Activated CD8-positive, alpha-beta memory T cell treated with anti-CD3 and anti-CD28 coated beads, Interleukin-2, amount 50 U/mL, for 1 hour (primary cell): Measurements from ENCODE around the gene DDX11.
"Not testable (repeated sequence)": the region's sequence is repeated elsewhere in the genome, so short reads cannot be mapped to it uniquely, and the experiment has no call there.

Experiments
- DNase-seq: peaks from one replicate; pipeline ENCODE4 v3.0.0-alpha.2; 2020; ENCODE audit errors: extremely low read depth

DDX11 gene

DNA sequence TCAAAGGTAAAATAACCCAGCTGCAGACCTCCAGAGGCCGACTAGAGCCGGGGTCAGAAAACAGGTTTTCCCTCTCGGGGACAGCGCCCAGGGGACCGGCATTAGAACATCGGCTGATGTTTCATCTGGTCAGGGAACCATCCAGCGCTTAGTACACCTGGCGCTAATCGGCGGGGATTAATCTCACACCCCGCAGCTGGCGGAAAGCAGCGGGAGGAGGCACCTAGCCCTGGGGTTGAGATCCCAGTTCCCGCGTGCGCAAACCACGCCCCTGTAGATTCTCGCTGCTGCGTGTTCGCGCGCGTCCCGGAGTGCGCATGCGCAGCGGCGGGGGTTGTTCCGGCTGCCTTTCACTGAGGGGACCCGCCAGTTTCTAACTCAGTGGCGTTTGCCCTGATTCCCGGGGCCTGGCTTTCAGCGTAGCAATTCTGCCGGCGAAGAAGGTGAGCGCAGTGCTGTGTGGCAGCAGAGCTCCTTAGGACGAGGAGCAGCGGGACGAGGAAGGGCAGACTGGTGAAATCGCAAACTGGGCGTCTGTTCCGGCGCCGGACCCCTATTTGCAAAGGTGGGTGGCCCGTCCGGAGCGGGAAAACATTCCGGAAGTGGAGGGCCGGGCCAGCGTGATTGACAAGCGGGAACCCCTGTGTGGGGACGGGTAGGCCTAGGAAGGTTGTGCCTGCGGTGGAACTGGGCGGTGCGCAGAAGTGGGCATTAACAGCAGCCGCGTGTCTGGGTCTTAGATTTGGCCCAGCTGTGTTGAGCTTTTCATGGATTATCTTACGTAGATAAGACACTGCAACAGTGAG lies at the start of gene DDX11:
TSS of gene DDX11 (plus strand) at position 334 of the 806 bp plus-strand sequence. CDS start 4,534 bp downstream, outside the sequence.
- peak; percentile 68 for DNase-seq

DNA sequence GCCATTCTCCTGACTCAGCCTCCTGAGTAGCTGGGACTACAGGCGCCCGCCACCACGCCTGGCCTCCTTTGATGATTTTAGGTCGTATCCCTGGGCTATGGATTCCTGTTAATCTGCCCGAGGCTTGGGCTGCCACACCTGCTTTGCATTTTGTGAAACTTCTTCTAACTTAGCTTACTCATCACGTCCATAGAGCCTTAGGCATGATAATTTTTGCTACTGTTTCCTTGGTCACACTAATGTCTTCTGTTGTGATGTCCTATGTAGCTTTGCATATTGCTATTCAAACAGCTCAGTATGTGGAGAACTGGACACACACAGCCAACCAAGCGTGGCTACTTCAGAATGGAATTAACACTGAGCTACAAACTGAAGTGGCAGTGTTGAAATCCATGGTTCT lies 47.5 kb upstream of the DDX11 start:
- DNase-seq = no peak

DNA sequence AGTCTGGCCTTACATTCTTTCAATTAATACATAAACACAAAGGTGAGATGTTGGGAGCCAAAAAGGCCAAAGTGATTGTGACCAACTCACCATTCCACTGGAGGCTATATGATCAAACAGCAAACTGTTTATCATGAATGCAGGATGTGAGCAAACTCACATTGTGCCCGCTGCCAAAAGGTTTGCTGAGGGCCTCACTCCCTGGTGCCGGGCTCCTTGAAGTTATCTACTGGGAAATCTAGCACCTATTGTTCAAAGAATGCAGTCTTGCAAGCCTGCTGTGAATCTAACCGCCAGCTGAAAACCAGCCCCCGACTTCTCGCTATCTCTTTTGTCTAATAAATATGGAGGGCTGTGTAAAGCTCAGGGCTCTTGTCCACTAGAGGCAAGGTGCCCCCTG lies 46.7 kb upstream of the DDX11 start:
- DNase-seq = not testable (repeated sequence)

DNA sequence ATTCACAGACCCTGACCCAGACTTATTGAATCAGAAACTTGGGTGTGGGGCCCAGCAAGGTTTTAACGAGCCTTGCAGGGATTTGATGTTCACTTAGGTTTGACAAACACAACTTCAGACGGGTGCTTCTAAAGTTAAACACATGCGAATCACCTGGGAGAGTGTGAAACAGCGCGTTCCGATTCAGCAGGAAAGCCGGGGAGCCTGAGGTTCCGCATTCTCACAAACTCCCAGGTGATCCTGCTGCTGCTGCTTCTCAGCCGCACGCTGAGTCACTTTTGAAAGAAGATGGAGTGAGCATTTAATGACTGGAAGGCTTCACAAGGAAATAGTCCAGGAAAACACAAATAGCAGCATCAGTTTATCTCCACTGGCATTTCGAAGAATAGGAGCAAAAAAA lies 44.2 kb upstream of the DDX11 start:
- no peak for DNase-seq

DNA sequence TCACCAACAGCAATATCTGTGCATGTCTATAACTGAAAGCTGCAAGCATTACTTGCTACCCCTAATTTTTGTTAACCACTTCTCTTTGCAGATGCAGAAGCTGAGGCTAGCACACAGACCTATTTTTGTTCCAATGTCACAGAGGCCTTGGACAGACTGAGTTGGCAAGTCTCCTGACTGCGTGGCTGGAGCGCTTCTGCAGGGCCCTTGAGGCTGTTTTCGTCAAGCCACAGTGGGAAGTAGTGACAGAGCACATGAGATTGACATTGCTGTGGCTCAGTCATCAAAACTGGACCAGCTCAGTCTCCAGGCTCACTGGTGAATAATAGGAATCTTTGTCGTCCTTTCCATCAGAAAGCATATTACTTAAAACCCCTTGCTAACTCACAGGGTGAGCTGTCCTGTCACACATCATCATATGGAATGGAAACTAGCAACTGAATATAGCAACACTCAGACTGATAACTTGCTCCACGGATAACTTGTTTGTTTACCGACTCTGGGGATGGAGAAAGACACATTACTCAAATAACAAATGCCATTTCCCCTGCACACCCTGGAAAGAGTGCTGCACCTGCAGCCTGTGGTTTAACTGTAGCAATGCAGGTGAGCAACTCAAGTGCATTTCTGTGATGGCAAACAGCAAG lies 43.6 kb upstream of the DDX11 start:
- no peak for DNase-seq

DNA sequence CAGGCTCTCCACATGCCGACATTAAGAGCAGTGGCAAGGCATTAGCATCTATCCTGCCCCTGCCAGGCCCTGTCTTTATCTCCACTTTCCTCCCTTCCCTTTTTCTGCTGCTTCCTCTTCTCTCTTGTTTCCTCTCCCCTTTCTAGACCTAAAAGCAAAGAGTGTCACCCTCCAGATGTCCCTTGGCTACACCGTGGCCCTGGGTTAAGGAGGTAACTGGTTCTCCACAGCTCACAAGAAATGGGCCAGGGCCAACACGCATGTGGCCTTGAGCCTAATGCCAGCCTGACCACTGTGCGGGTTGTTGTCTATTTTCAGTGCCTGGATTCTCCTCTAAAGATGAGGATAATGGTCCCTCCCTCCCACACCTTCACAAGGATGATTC lies 41.7 kb upstream of the DDX11 start:
- DNase-seq = no peak

DNA sequence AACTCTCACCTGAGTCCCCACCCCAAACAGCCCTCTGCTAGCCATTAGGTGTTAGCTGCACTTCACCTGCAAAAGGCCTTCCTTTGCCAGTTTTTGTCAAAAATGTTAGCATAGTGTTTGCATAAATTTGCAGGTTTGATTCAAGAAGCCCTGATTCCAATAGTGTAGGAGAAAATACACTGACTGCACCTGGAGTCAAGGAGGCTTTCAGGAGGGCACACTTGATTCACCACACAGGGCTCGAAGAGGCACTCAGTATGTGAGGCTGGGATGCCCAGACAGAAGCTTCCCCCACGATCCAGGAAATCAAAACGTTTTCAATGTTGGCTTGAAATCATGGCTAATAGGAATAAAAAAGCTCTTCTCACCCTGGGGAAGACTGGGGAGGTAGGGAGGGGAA lies 40.5 kb upstream of the DDX11 start:
- no peak for DNase-seq

DNA sequence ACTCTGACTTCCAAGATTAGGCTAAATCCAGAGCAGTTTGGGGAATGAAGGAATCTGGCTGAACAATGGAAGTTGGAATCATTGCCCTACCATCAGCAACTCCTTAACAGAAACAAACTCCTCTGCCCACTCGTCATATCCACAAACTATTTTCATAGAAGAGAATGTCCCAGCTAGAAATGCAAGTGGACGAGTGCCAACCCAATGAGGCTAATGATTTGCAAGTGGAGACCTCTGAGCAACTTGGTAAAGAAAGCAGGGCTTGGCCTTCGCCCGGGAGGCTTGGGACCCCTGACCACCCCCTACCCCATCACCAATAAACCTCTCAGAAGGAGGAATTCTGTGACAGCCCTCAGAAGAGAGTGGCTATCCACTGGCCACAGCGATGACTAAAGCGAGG lies 40.0 kb upstream of the DDX11 start:
- no peak for DNase-seq

DNA sequence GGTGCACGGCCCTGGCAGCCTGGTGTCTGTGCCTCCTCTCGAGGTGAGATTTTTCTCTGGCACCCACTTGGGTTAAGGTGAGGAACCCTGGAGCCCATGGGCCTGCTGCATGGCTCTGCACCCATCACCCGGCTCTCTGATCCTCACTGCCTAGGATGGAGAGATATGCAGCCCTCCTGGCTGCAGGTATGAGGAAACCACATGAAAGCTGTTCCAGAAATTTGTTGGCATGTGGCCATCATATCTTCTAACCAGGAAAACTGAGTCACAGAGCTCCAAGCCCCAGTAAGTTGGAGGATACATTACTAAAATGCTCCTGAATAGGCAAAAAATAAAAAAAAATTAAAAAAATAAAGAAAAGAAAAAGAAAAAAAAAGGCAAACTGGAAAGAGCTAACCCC lies 39.3 kb upstream of the DDX11 start:
- DNase-seq = no peak

DNA sequence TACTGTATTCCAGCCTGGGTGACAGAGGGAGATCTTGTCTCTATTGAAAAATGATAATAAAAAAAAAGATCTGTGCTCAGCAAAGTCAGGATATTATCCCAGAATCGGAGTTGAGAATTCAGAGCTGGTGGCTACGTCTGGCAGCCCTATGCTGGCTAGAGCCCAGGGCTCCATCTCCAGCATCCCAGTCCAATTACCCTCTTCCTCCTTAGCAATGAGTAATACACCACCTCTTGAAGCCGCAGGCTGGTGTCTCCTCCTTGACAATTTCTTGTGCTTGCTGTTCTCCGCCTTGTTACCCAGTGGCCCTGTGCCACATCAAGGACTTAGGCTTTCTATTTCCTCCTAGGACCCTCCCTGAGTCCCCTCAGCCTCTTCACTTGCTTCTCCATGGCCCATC lies 38.4 kb upstream of the DDX11 start:
- DNase-seq = no peak

DNA sequence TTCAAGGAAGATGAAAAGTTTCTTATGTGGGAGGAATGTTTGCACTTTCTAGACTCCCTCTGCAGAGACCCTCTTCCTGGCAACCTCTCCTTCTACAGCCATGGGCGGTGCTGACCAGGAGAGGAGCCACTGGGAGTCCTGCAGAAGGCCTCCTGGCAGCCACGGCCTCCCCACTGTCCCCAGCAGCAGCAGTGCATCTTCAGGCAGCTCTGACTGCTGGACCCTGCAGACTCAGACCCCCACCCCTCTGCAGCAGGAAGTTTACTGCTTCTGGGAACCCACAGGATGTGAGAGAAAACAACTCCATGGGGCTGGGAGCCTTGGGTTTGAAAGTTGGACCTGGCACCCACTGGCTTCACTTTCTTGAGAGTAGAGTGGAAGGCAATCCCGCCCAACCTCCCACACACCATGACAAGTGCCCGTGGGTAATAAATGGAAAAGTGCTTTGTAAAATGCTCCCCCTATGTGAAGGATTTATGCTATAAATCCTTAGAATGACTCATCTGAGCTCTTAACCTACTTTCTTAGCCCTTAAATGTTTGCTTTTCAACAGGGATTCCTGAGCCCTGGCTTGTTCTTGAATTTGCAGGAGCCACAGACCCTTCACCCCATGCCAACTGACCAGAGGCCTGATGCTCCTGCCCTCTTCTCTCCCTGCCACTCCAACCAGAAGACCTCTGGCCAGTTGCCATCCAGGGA lies 37.5 kb upstream of the DDX11 start:
- DNase-seq = no peak

DNA sequence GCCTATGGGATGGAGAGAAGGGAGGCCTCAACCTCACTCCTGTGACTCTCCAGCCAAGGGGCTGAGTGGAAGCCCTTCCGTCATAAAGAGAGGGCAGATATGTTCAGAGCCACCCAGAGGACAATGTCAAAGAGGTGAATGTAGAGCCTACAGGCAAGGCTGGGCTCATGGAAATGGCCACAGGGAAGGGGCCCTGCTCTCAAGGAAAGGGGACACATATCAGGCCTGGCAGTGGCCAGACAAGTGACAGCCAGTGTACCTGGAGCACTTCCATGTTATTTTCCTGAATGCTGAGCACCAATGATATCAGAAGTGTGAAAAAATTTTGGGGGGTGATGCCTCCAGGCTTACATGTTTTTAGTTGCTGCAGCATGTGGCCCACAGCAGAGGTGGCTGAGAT lies 36.6 kb upstream of the DDX11 start:
- DNase-seq = no peak

DNA sequence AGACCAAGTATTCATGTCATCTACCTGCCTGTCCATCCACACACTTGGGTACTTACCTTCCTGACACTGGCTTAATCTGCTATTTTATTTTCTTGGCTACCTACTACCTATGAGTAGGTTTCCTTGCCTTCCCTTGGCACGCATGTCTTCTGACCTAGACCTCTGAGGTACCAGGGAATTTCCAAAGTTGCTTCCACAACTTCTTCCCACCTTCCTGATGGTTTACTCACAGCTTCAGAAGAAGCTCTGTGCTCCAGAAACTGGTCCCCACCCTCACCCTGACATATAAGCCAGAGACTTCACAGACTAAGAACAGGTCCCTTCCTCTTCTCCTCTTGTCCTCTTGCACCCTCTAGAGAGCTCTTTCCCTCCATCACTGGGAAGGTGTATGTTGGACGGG lies 35.7 kb upstream of the DDX11 start:
- no peak for DNase-seq

DNA sequence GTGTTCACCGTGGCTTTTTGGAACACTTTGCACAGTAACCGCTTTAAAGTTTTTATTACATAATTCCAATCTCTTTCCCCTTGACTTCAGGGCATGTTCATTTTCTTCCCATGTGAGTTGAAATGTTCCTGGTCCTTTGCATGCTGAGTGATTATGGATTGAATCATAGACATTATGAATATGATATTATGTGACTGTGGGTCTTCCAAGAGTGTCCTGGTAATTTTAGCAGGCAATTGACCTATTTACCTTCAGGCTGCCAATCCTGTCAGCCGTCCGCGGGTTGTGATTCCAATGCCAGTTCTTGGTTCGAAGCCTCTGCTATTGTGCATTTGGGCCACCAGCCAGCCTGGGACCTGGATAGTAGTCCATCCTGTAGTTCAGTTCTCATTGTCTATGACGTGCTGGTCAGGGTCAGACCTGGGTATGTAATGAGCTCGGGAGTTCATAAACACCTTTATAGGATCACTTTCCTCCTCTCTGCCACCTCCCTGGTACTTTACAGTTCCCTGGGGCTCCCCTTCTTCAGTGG lies 32.6 kb upstream of the DDX11 start:
- no peak for DNase-seq

DNA sequence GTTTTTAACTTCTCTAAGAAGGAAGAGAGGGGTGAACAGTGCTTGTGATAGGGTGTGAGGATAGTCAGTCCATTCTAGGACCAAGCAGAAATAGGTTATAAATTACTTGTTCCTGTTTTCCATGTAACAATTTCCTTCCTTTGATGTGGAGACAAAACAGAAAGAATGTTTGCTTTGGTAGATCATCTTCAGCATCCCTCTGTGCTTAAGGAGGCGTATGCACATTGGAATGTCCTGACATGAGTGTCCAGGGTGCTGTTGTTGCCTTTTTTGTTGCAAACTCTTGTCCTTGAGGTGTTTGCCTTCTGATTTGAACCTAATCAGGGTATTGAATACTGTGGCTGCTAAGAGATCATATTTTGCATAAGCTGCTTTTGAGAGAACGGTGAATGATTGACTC lies 23.5 kb upstream of the DDX11 start:
- DNase-seq = not testable (repeated sequence)

DNA sequence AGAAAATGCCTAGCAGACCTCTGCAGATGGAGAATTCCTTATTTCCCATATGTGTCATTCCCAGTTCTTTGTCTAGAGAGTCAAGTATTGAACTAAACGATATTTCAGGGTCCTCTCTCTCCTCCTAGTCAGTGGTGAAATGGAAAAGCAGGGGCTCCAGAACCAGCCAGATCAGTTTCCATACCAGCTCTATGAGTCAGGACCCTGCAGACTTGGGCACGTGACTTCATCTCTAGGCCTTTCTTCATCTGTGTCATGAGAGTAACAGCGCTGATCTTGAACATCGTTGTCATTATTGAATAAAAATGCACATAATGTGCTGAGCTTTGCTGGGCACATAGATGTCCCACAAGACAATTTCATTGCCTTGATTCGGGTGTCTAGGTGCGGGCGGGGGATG lies 23.1 kb upstream of the DDX11 start:
- not testable (repeated sequence) for DNase-seq

DNA sequence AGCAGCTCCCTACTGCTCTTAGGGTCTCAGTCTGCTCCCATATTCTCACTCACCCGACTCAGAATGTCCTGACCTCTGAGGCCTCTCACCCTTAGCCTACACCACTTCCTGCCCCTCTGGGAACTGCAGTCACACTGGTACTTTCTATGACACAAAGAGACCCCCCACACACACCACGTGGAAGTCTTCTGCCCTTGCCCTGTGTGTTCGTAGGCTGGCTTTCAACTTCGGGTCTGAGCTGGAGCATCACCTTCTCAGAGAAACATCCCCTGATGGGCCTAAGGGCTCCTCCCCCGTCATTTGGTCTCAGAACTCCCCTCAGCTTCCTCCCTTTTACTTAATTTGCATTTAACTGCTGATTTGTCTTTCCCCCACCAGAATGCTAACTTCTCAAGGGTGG lies 22.0 kb upstream of the DDX11 start:
- DNase-seq = not testable (repeated sequence)

DNA sequence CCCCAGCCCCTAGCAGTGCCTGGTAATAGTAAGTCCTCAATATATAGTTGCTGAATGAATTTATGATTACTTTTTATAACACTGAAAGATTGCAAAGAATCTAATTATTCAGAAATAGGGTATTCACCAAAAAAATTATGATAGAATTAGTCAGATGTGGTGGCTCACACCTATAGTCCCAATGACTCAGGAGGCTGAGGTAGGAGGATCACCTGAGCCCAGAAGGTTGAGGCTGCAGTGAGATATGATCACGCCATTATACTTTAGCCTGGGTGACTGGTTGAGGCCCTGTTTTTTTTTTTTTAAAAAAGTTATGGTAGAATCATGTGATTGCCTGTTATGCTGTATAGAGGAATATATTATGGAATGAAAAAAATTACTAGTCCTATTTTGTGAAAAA lies 21.5 kb upstream of the DDX11 start:
- DNase-seq = not testable (repeated sequence)

DNA sequence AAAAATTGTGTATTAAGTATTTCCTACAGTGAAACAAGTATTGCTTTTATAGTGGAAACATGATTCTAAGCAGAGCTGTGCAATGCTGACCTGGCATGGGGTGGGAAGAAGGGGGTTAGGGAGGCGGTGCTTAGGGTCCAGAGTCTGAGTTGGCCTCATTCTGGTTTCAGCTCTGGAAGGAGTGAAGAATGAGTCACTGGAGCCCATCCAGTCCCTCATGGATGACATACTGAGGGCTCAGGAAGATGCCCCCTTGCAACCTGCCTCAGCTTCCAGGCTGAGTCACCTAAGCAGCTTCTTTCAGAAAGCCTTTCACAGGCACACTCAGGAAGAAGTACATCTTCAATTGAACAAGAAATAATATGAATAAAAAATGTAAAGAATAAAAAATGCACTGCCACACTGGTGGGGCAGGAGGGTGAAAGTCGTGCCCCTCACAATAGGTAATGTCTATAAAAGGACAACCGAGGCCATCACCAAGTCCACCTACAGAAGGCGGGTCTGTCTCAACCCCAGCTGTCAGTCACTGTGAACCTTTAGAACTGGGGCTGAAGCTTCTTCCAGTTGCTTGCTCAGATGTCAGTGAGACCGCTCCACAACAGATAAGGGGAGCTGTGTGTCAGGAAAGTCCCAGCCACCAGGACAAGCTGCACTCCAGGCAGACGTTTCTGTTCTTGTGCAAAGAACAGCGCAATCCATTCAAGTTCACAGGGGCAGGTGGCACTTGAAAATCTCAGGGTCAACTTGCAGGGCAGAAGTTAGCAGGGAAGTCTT lies 20.8 kb upstream of the DDX11 start:
- not testable (repeated sequence) for DNase-seq

DNA sequence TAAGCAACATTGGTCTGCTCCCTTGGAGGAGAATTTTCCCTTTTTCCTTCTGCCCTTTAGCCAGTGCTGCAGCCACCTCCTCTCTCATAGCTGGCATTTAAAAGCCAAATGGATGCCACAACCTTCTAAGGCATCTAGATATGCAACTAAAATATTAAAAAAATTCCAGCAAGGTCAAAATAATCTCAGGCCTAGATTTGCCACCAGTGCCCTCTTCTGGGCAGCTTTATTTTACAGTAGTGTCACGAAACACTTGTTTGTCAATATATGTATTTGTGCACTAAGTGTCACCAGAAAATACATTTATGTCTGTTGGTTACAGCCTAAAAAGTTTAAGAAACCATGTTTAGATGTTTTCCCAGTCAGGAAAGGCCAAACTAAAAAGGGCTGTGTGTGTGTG lies 19.7 kb upstream of the DDX11 start:
- DNase-seq = not testable (repeated sequence)

DNA sequence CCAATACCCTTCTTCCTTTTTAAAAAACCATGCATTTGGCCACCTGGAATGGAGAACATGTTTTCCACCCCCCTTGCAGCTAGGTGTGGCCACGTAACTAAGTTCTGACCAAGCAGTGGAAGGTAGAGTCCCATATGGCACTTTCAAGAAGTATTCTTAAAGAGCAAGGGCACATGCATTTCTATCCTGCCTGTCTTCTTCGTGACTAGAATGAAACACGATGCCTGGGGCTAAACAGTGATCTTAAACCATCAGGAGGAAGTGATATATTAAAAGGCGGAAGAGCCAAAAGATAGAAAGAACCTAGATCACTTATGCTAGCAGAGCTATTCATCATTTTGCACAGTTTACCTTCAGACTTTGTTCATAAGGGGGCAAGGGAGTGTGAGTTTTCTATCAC lies 16.0 kb upstream of the DDX11 start:
- no peak for DNase-seq

DNA sequence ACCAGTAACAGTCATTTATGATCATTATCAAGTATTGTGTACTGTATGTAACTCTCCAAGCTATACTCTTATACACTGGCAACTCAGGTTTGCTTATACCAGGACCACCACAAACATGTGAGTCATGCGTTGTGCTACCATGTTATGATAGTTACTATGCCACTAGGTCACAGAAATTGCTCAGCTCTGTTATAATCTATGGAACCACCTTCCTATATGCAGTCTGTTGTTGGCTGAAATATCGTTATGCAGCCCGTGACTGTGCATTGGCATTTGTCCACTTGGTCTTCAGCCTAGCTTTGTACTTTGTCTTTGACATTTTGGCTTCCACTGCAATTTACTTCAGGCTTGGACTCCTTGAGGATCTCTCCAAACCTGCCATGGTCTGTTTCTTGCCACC lies 7.5 kb upstream of the DDX11 start:
- DNase-seq = not testable (repeated sequence)
